B cell (primary cell): Measurements from ENCODE around the gene UGT2B10. TPM values are rescaled to one million over a fixed set of nuclear protein-coding genes. Genes with fewer than 3 reads are reported as not detected.

ENCODE experiments used
- ATAC-seq: fragments of 200-7000 bp; cut with Tn5 transposase; one replicate; pipeline ENCODE4 v1.10.0; 2021; ENCODE audit warnings: low read depth, mild to moderate bottlenecking, moderate number of reproducible peaks, moderate library complexity
- CTCF ChIA-PET: fragments of 350-600 bp; sonication (Branson Sonifier 250); formaldehyde crosslinking; loops from one replicate; lab custom pipeline; 2021; ENCODE audit warnings: antibody characterized with exemption, inconsistent platforms; lab: Charles Lee
- POLR2A ChIA-PET: fragments of 350-600 bp; sonication (Branson Sonifier 250); formaldehyde crosslinking; loops from one replicate; lab custom pipeline; 2021; ENCODE audit warnings: antibody characterized with exemption; lab: Charles Lee
- DNase-seq: peaks from one replicate; pipeline ENCODE4 v3.0.0; 2013
- H2AFZ ChIP-seq: 2 replicates; pipeline ENCODE4 v1.6.1; 2012; ENCODE audit warnings: mild to moderate bottlenecking, low read depth, low read length; ENCODE audit not compliant: insufficient read depth, poor library complexity, severe bottlenecking
- H3K27ac ChIP-seq, 2 donors: 1 replicate in 1 of 2; 2 replicates in 1 of 2; pipeline ENCODE4 v1.5.1; 2012 to 2013; ENCODE audit warnings: low read length in 2 of 2, mild to moderate bottlenecking in 2 of 2, moderate library complexity in 1 of 2
- H3K27me3 ChIP-seq, 4 experiments: fragments of 200-600 bp in 1 of 4; sonication (generic) in 1 of 4; replicated peaks in 1 of 4; 1 replicate in 2 of 4; 2 replicates in 2 of 4; pipeline versions ENCODE4 v1.6.1 to v1.7.0; 2013 to 2016; ENCODE audit warnings: low read length in 3 of 4, mild to moderate bottlenecking in 2 of 4, mixed read lengths in 1 of 4, moderate library complexity in 1 of 4; ENCODE audit not compliant: insufficient read depth in 4 of 4, control insufficient read depth in 3 of 4; ENCODE audit errors: control extremely low read depth in 1 of 4
- H3K36me3 ChIP-seq, 2 experiments: replicated peaks in 1 of 2; 1 replicate in 1 of 2; 2 replicates in 1 of 2; pipeline versions ENCODE4 v1.6.1 to v1.7.1; 2013; ENCODE audit warnings: low read length in 1 of 2; ENCODE audit not compliant: insufficient read depth in 2 of 2, control insufficient read depth in 1 of 2; ENCODE audit errors: control extremely low read depth in 1 of 2, extremely low read depth in 1 of 2
- H3K4me1 ChIP-seq, 2 donors: fragments of 200-600 bp in 1 of 2; sonication (generic) in 1 of 2; 1 replicate in 1 of 2; 2 replicates in 1 of 2; pipeline versions ENCODE4 v1.5.1 to v1.6.1; 2013 to 2017; ENCODE audit warnings: low read length in 2 of 2; ENCODE audit not compliant: control insufficient read depth in 2 of 2, insufficient read depth in 2 of 2
- H3K4me2 ChIP-seq: replicated peaks from 2 replicates; pipeline ENCODE3; 2012; ENCODE audit warnings: mild to moderate bottlenecking, low read depth, low read length; ENCODE audit not compliant: poor library complexity, severe bottlenecking
- H3K4me3 ChIP-seq, 5 experiments: fragments of 200-600 bp in 1 of 5; sonication (generic) in 1 of 5; 1 replicate in 3 of 5; 2 replicates in 2 of 5; pipeline versions ENCODE4 v1.5.1 to v1.7.0; 2011 to 2016; ENCODE audit warnings: low read length in 4 of 5, mild to moderate bottlenecking in 4 of 5, low read depth in 2 of 5, control low read depth in 1 of 5, moderate library complexity in 1 of 5; ENCODE audit not compliant: insufficient read depth in 1 of 5; ENCODE audit errors: control extremely low read depth in 1 of 5, extremely low read depth in 1 of 5
- H3K79me2 ChIP-seq: fragments of 200-600 bp; sonication (generic); one replicate; pipeline ENCODE4 v1.6.0; 2016; ENCODE audit warnings: low read length; ENCODE audit not compliant: control insufficient read depth, insufficient read depth
- H3K9ac ChIP-seq: fragments of 200-600 bp; sonication (generic); 2 replicates; pipeline ENCODE4 v1.6.1; 2017; ENCODE audit warnings: mild to moderate bottlenecking, low read length, moderate library complexity
- H3K9me3 ChIP-seq, 3 donors: one replicate each; pipeline versions ENCODE4 v1.6.1 to v1.7.1; 2013; ENCODE audit warnings: low read length in 2 of 3; ENCODE audit not compliant: control insufficient read depth in 2 of 3, insufficient read depth in 1 of 3; ENCODE audit errors: control extremely low read depth in 1 of 3
- H4K20me1 ChIP-seq: 2 replicates; pipeline ENCODE4 v1.6.0; 2012; ENCODE audit warnings: mild to moderate bottlenecking, low read length; ENCODE audit not compliant: insufficient read depth, control insufficient read depth, poor library complexity, severe bottlenecking
- H3K27ac Mint-ChIP-seq: one replicate; pipeline ENCODE4 v1.8.0; 2021; ENCODE audit warnings: mixed read lengths
- H3K27me3 Mint-ChIP-seq: one replicate; pipeline ENCODE4 v1.8.0; 2021; ENCODE audit warnings: mixed read lengths
- H3K4me1 Mint-ChIP-seq: one replicate; pipeline ENCODE4 v1.8.0; 2021; ENCODE audit warnings: mixed read lengths
- H3K4me3 Mint-ChIP-seq: one replicate; pipeline ENCODE4 v1.8.0; 2021; ENCODE audit warnings: mixed read lengths
- H3K9me3 Mint-ChIP-seq: one replicate; pipeline ENCODE4 v1.8.0; 2022; ENCODE audit warnings: mixed read lengths; ENCODE audit not compliant: insufficient read depth
- CTCF ChIP-seq: fragments of 200-600 bp; IDR thresholded peaks from one replicate; pipeline ENCODE4 v1.8.0; 2022; ENCODE audit warnings: antibody characterized with exemption, mild to moderate bottlenecking
- EZH2 ChIP-seq: IDR thresholded peaks from 2 replicates; pipeline ENCODE4 v1.6.1; 2012; ENCODE audit warnings: borderline replicate concordance, low read depth, mild to moderate bottlenecking, moderate library complexity, low read length; ENCODE audit not compliant: insufficient read depth, poor library complexity, severe bottlenecking
- WGBS: methylation state at CpG from one replicate; pipeline ENCODE4 v1.1.5; 2013; ENCODE audit warnings: missing lambda C conversion rate; ENCODE audit not compliant: insufficient coverage; 5-methylcytosine and 5-hydroxymethylcytosine counted together
- intact Hi-C: fragments of 100-400 bp; cut with micrococcal nuclease; formaldehyde crosslinking; loops from one replicate; pipeline ENCODE4 v1.10.0; 2022
- polyA plus RNA-seq: library from polyadenylated mRNA; depleted of rRNA; stranded (reverse); fragments of >200 nt; gene quantifications from 2 replicates; pipeline ENCODE4 v1.2.3, GENCODE V29; 2012
- total RNA-seq, 2 donors: library from RNA; stranded (reverse); fragments of 120-200 nt in 1 of 2; gene quantifications; 1 replicate in 1 of 2; 2 replicates in 1 of 2; pipeline versions ENCODE4 v1.2.3 to v1.2.4, GENCODE V29; 2013 to 2022

The UGT2B10 gene
- total and polyA plus RNA-seq, 2 donors (not counting 1 experiment from before 2014, with no cell fraction given), result not detected

GRCh38 chr4:68773699-68774098 is 42.1 kb upstream of the UGT2B10 start:
- no peak for ATAC-seq

GRCh38 chr4:68780232-68780631 is 35.6 kb upstream of the UGT2B10 start:
- Histone ChIP-seq H3K9me3 (peaks cover 0 to 4% (median 1%) of the 10 kb centered on the region in 3 donors), H4K20me1 (no peaks in the 10 kb centered on the region), H3K4me2 (no peak overlapping the region), H3K9ac (no peak overlapping the region), H3K27me3 (no peaks in the 10 kb centered on the region), H3K4me3 (no peak overlapping the region), H3K27ac (no peak overlapping the region), H3K4me1 (no peaks in the 10 kb centered on the region), H2AFZ (no peak overlapping the region), H3K36me3 (no peaks in the 10 kb centered on the region), H3K79me2 (no peaks in the 10 kb centered on the region)
- WGBS, result no CpG with 5 or more reads among the region's 1 CpG
- Mint-ChIP-seq H3K4me3 (no peak overlapping the region), H3K4me1 (no peaks in the 10 kb centered on the region), H3K27me3 (no peaks in the 10 kb centered on the region), H3K27ac (no peak overlapping the region), H3K9me3 (peaks cover 7% of the 10 kb centered on the region)
- ATAC-seq (no peak), DNase-seq (no peak)
- TF ChIP-seq CTCF, result no peak
- TF ChIP-seq EZH2, result no peak
- ChIA-PET CTCF (no interaction called here), POLR2A (no interaction called here)
- intact Hi-C loops, result no loop called here

More at GRCh38 chr4:68773699-68774098, 42.1 kb upstream of the UGT2B10 start:
- intact Hi-C loops, result no loop called here
- Mint-ChIP-seq H3K4me3 (no peak overlapping the region), H3K9me3 (peaks cover 1% of the 10 kb centered on the region), H3K27ac (no peak overlapping the region), H3K27me3 (no peaks in the 10 kb centered on the region), H3K4me1 (no peaks in the 10 kb centered on the region)
- peaks cover 0 to 3% (median 0%) of the 10 kb centered on the region in 3 donors for H3K9me3 ChIP-seq
- TF ChIP-seq EZH2, result no peak
- no peak for TF ChIP-seq CTCF
- no peaks in the 10 kb centered on the region for H3K27me3 ChIP-seq
- no peak for DNase-seq
- H3K27ac ChIP-seq, result no peak overlapping the region
- ChIA-PET CTCF (no interaction called here), POLR2A (no interaction called here)
- no peak overlapping the region for H2AFZ ChIP-seq
- WGBS, result 72% methylated on average over 5 of the region's 5 CpGs
- no peak overlapping the region for H3K9ac ChIP-seq
- no peaks in the 10 kb centered on the region for H4K20me1 ChIP-seq
- no peaks in the 10 kb centered on the region for H3K79me2 ChIP-seq
- H3K4me1 ChIP-seq, result no peaks in the 10 kb centered on the region
- H3K4me2 ChIP-seq, result no peak overlapping the region
- H3K36me3 ChIP-seq, result no peaks in the 10 kb centered on the region
- no peak overlapping the region for H3K4me3 ChIP-seq
